Endothelial cell (in vitro differentiated cells): Measurements from ENCODE around the gene NOX5. TPM values are rescaled to one million over a fixed set of nuclear protein-coding genes. Genes with fewer than 3 reads are reported as not detected.

ENCODE experiments used
- DNase-seq: peaks from one replicate; pipeline ENCODE4 v3.0.0; 2021; ENCODE audit warnings: low spot score
- H3K27ac Mint-ChIP-seq: one replicate; pipeline ENCODE4 v1.8.0; 2021; ENCODE audit warnings: mixed read lengths, inconsistent platforms; ENCODE audit not compliant: unreplicated experiment
- H3K27me3 Mint-ChIP-seq: one replicate; pipeline ENCODE4 v1.8.0; 2021; ENCODE audit warnings: mild to moderate bottlenecking, moderate library complexity, mixed read lengths, inconsistent platforms; ENCODE audit not compliant: unreplicated experiment
- H3K36me3 Mint-ChIP-seq: one replicate; pipeline ENCODE4 v1.8.0; 2021; ENCODE audit warnings: mild to moderate bottlenecking, low read depth, mixed read lengths, inconsistent platforms; ENCODE audit not compliant: unreplicated experiment
- H3K4me1 Mint-ChIP-seq: one replicate; pipeline ENCODE4 v1.8.0; 2021; ENCODE audit warnings: mild to moderate bottlenecking, mixed read lengths, inconsistent platforms; ENCODE audit not compliant: unreplicated experiment
- H3K4me3 Mint-ChIP-seq: one replicate; pipeline ENCODE4 v1.8.0; 2021; ENCODE audit warnings: mild to moderate bottlenecking, mixed read lengths, inconsistent platforms; ENCODE audit not compliant: unreplicated experiment
- H3K9me3 Mint-ChIP-seq: one replicate; pipeline ENCODE4 v1.8.0; 2021; ENCODE audit warnings: mixed read lengths, inconsistent platforms; ENCODE audit not compliant: unreplicated experiment
- total RNA-seq: library from RNA; stranded (reverse); fragmentation: NEBNext Ultra II Directional; extraction: Animal tissue kit (Norgen Biotek cat#: 25700); gene quantifications from one replicate; pipeline ENCODE4 v1.2.1, GENCODE V29; 2021; ENCODE audit not compliant: unreplicated experiment
- TF ChIP-seq, protein P1 (sequence below): fragments of 200-600 bp; sonication (generic); IDR thresholded peaks from one replicate; pipeline ENCODE4 v1.5.0; 2021; ENCODE audit warnings: antibody characterized with exemption; ENCODE audit not compliant: unreplicated experiment

NOX5 gene
- total RNA-seq, 1 donor from 2014 or later: not detected

GRCh38 chr15:69070396-69070795, 55.9 kb downstream of the NOX5 start:
- Mint-ChIP-seq H3K4me1 (peaks cover 13% of the 10 kb centered on the region), H3K27ac (no peak overlapping the region), H3K4me3 (no peak overlapping the region), H3K36me3 (no peaks in the 10 kb centered on the region), H3K9me3 (no peaks in the 10 kb centered on the region), H3K27me3 (peaks cover 3% of the 10 kb centered on the region)
- DNase-seq: no peak
- TF ChIP-seq, protein P1, sequence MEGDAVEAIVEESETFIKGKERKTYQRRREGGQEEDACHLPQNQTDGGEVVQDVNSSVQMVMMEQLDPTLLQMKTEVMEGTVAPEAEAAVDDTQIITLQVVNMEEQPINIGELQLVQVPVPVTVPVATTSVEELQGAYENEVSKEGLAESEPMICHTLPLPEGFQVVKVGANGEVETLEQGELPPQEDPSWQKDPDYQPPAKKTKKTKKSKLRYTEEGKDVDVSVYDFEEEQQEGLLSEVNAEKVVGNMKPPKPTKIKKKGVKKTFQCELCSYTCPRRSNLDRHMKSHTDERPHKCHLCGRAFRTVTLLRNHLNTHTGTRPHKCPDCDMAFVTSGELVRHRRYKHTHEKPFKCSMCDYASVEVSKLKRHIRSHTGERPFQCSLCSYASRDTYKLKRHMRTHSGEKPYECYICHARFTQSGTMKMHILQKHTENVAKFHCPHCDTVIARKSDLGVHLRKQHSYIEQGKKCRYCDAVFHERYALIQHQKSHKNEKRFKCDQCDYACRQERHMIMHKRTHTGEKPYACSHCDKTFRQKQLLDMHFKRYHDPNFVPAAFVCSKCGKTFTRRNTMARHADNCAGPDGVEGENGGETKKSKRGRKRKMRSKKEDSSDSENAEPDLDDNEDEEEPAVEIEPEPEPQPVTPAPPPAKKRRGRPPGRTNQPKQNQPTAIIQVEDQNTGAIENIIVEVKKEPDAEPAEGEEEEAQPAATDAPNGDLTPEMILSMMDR: no peak

- H3K4me3 Mint-ChIP-seq: no peak overlapping the region
- peaks cover 3% of the 10 kb centered on the region for H3K27me3 Mint-ChIP-seq
- H3K9me3 Mint-ChIP-seq: no peaks in the 10 kb centered on the region
- DNase-seq: no peak
- no peak overlapping the region for H3K27ac Mint-ChIP-seq
- TF ChIP-seq, protein P1: no peak
- no peaks in the 10 kb centered on the region for H3K36me3 Mint-ChIP-seq
- peaks cover 13% of the 10 kb centered on the region for H3K4me1 Mint-ChIP-seq
Measured at GRCh38 chr15:69071260-69071659, 56.8 kb downstream of the NOX5 start.

DNA sequence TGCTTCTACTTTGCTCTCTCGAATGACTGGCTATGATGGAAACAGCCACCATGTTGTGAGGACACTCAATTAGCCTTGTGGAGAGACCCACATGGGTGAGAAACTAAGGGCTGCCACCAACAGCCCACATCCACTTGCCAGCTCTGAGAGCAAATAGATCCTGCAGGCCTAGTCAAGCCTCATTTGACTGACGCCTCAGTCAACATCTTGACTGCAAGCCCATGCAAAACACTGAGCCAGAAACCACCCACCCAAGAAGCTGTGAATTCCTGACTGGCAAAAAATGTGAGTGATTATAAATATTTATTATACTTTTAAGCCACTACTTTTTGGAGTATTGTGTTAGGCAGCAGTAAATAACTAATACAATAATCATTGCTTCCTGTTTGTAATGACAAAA, 58.4 kb downstream of the NOX5 start:
- no peak for DNase-seq
- peaks cover 1% of the 10 kb centered on the region for H3K27me3 Mint-ChIP-seq
- no peak overlapping the region for H3K27ac Mint-ChIP-seq
- no peak overlapping the region for H3K4me3 Mint-ChIP-seq
- H3K4me1 Mint-ChIP-seq: peaks cover 13% of the 10 kb centered on the region
- H3K36me3 Mint-ChIP-seq: no peaks in the 10 kb centered on the region
- TF ChIP-seq, protein P1: no peak
- H3K9me3 Mint-ChIP-seq: no peaks in the 10 kb centered on the region

- H3K9me3 Mint-ChIP-seq: no peaks in the 10 kb centered on the region
- H3K27ac Mint-ChIP-seq: peak overlapping the region; percentile 3
- H3K4me3 Mint-ChIP-seq: peak overlapping the region; percentile 85
- no peaks in the 10 kb centered on the region for H3K36me3 Mint-ChIP-seq
- TF ChIP-seq, protein P1: no peak
- H3K27me3 Mint-ChIP-seq: peaks cover 1% of the 10 kb centered on the region
- peak; percentile 55 for DNase-seq
- H3K4me1 Mint-ChIP-seq: peaks cover 13% of the 10 kb centered on the region
Measured at GRCh38 chr15:69074001-69074842, 59.7 kb downstream of the NOX5 start.

DNA sequence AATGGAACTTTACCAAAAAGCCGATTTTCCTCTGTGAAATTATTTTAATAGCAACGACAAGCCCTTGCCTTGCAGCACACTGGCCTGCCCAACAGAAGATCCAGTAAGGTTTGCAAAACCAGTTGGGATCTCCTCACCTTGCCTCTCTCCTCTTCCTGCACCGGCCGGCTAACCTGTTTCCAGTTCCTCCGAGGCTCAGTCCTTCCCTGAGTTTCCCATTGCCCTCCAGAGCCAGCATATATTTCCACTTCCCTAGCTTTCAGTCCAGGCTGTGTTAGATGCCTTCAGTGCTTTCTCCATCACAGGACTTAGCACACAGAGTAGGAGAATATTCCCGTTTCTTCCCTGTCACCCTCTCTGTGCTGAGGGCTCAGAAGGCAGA, 60.3 kb downstream of the NOX5 start:
- Mint-ChIP-seq H3K4me1 (peaks cover 13% of the 10 kb centered on the region), H3K9me3 (no peaks in the 10 kb centered on the region), H3K4me3 (peak overlapping the region; percentile 85), H3K27ac (peak overlapping the region; percentile 3), H3K36me3 (no peaks in the 10 kb centered on the region), H3K27me3 (peaks cover 1% of the 10 kb centered on the region)
- TF ChIP-seq, protein P1: no peak
- peak; percentile 28 for DNase-seq
